HepG2 (cell line): ENCODE results near the gene C6orf136. TPM values are rescaled to one million over a fixed set of nuclear protein-coding genes. Genes with fewer than 3 reads are reported as not detected.

Source experiments
- ELK4 ChIP-seq: sonication (generic); formaldehyde crosslinking; IDR thresholded peaks from 2 replicates; pipeline ENCODE4 v1.9.0; 2021; ENCODE audit warnings: missing genetic modification reagents, borderline replicate concordance
- FUBP1 ChIP-seq: sonication (generic); formaldehyde crosslinking; IDR thresholded peaks from 2 replicates; pipeline ENCODE4 v1.5.1; 2020; ENCODE audit warnings: missing genetic modification reagents, mild to moderate bottlenecking, borderline replicate concordance
- GLMP ChIP-seq: sonication (generic); formaldehyde crosslinking; IDR thresholded peaks from 2 replicates; pipeline ENCODE4 v1.9.0; 2021; ENCODE audit warnings: missing genetic modification reagents, mild to moderate bottlenecking, borderline replicate concordance
- GZF1 ChIP-seq: sonication (generic); formaldehyde crosslinking; IDR thresholded peaks from 2 replicates; pipeline ENCODE4 v1.5.1; 2020; ENCODE audit warnings: mild to moderate bottlenecking, missing genetic modification reagents
- HIVEP1 ChIP-seq: sonication (generic); formaldehyde crosslinking; IDR thresholded peaks from 2 replicates; pipeline ENCODE4 v1.4.0; 2020; ENCODE audit warnings: mild to moderate bottlenecking, missing genetic modification reagents
- HNRNPH1 ChIP-seq: fragments of 200-400 bp; formaldehyde crosslinking; optimal IDR thresholded peaks from 2 replicates; pipeline ENCODE3; 2017; ENCODE audit warnings: mild to moderate bottlenecking, low read depth, low read length
- IRX3 ChIP-seq: sonication (generic); formaldehyde crosslinking; IDR thresholded peaks from 2 replicates; pipeline ENCODE4 v1.8.1; 2023; ENCODE audit warnings: mild to moderate bottlenecking, low read depth, missing genetic modification reagents, borderline replicate concordance
- MAFF ChIP-seq: IDR thresholded peaks from 2 replicates; pipeline ENCODE4 v1.6.1; 2011; ENCODE audit warnings: low read depth, low read length, improper control_type of control experiment
- NFYB ChIP-seq: sonication (generic); formaldehyde crosslinking; IDR thresholded peaks from 2 replicates; pipeline ENCODE4 v1.4.0; 2020; ENCODE audit warnings: missing genetic modification reagents
- PHF20 ChIP-seq: sonication (generic); formaldehyde crosslinking; IDR thresholded peaks from 2 replicates; pipeline ENCODE4 v1.5.0; 2020; ENCODE audit warnings: mild to moderate bottlenecking, missing genetic modification reagents
- RBM39 ChIP-seq: fragments of 200-400 bp; formaldehyde crosslinking; IDR thresholded peaks from one replicate; pipeline ENCODE4 v1.6.1; 2018; ENCODE audit warnings: antibody characterized with exemption, mild to moderate bottlenecking, low read depth, low read length; ENCODE audit not compliant: poor library complexity, severe bottlenecking
- REPIN1 ChIP-seq: sonication (generic); formaldehyde crosslinking; IDR thresholded peaks from 2 replicates; pipeline ENCODE4 v1.8.0; 2022; ENCODE audit warnings: missing genetic modification reagents, low read depth, mild to moderate bottlenecking, borderline replicate concordance
- RFX1 ChIP-seq: fragments of 450-650 bp; IDR thresholded peaks from 2 replicates; pipeline ENCODE4 v1.6.1; 2017
- SALL2 ChIP-seq: sonication (generic); formaldehyde crosslinking; IDR thresholded peaks from 2 replicates; pipeline ENCODE4 v1.8.1; 2023; ENCODE audit warnings: mild to moderate bottlenecking, missing genetic modification reagents, inconsistent platforms
- SIN3B ChIP-seq: fragments of 150-350 bp; IDR thresholded peaks from 2 replicates; pipeline ENCODE4 v1.6.1; 2014; ENCODE audit warnings: low read length
- SMARCC2 ChIP-seq: fragments of 450-650 bp; IDR thresholded peaks from 2 replicates; pipeline ENCODE4 v1.6.1; 2017; ENCODE audit warnings: antibody characterized with exemption, mild to moderate bottlenecking
- TCF7 ChIP-seq: sonication (generic); IDR thresholded peaks from 2 replicates; pipeline ENCODE4 v1.6.1; 2016; ENCODE audit warnings: antibody characterized with exemption, low read depth
- XRCC5 ChIP-seq: fragments of 200-400 bp; formaldehyde crosslinking; optimal IDR thresholded peaks from 2 replicates; pipeline ENCODE3; 2017; ENCODE audit warnings: mild to moderate bottlenecking, low read length
- ZNF33B ChIP-seq: sonication (generic); formaldehyde crosslinking; IDR thresholded peaks from 2 replicates; pipeline ENCODE4 v1.5.1; 2020; ENCODE audit warnings: mild to moderate bottlenecking, missing genetic modification reagents
- ZNF569 ChIP-seq: sonication (generic); formaldehyde crosslinking; IDR thresholded peaks from 2 replicates; pipeline ENCODE4 v1.5.0; 2020; ENCODE audit warnings: mild to moderate bottlenecking, missing genetic modification reagents, moderate library complexity, borderline replicate concordance
- ZNF670 ChIP-seq: sonication (generic); formaldehyde crosslinking; IDR thresholded peaks from 2 replicates; pipeline ENCODE4 v1.8.0; 2022; ENCODE audit warnings: mild to moderate bottlenecking, missing genetic modification reagents, borderline replicate concordance
- ZNF672 ChIP-seq: sonication (generic); formaldehyde crosslinking; IDR thresholded peaks from 2 replicates; pipeline ENCODE4 v1.8.1; 2022; ENCODE audit warnings: missing genetic modification reagents
- ZNF766 ChIP-seq: sonication (generic); formaldehyde crosslinking; IDR thresholded peaks from 2 replicates; pipeline ENCODE4 v1.5.0; 2020; ENCODE audit warnings: missing genetic modification reagents, borderline replicate concordance
- ZNF841 ChIP-seq: sonication (generic); formaldehyde crosslinking; IDR thresholded peaks from 2 replicates; pipeline ENCODE4 v1.8.1; 2023; ENCODE audit warnings: missing genetic modification reagents, borderline replicate concordance
- polyA plus RNA-seq, 8 experiments: library from polyadenylated mRNA; depleted of rRNA in 3 of 8; stranded (reverse) in 7 of 8; unstranded in 1 of 8; fragments of >200 nt; fragmentation: Illumina TruSeq in 4 of 8; extraction: Trizol in 4 of 8; gene quantifications; 2 replicates each; pipeline versions ENCODE4 v1.2.1 to v1.2.3, GENCODE V29; 2011 to 2016; ENCODE audit warnings: low read depth in 4 of 8, missing spikeins in 1 of 8, mixed read lengths in 1 of 8; ENCODE audit not compliant: insufficient read depth in 1 of 8
- total RNA-seq, 5 experiments: library from RNA; depleted of rRNA; stranded (reverse); fragments of >200 nt; fragmentation: Illumina TruSeq; extraction: Trizol; gene quantifications; 2 replicates each; pipeline ENCODE4 v1.2.3, GENCODE V29; 2016; ENCODE audit warnings: low read depth in 1 of 5
- TF ChIP-seq, protein P1 (sequence below): sonication (generic); formaldehyde crosslinking; IDR thresholded peaks from 2 replicates; pipeline ENCODE4 v1.5.1; 2020; ENCODE audit warnings: mild to moderate bottlenecking, missing genetic modification reagents, moderate library complexity

Gene C6orf136
- total and polyA plus RNA-seq, 2 of the 13 experiments (the other 11 are each of a cell fraction or from before 2014, with no cell fraction given), result 12.0 to 26.2 TPM

DNA sequence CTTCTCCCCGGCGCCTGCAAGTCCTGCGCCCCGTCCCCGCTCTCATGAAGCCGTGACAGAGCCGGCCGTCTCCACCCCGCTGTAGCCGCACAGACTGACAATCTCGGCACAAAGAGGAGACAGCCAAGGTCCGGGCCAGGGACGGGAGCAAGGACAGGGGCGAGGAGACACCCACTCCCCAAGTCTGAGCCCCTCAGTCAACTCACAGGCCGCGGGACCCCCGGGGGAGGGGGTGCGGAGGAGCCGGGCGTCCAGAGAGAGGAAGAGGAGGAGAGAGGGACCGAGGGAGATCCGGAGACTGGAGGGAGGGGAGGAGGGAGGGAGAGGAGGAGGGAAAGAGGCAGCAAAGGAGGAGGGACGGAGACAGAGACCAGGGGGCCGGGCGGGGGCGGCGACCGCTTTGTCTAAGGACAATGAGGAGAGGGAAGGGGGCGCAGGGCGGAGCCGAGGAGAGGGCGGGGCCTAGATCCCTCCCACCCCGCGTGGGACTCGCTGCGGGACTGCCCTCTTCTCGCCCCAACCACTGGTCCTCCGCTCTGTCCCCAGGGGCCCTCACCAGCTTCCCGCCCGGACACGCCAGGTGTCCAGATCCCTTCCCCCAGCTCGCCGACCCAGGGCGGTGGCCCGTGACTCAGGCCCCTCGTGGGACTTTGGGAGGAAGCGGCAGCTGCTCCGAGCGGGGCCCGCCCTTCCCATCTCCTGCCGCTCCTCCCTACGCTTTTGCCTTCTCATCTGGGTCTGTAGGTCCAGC lies 40.1 kb downstream of the C6orf136 start (continued):
- TF ChIP-seq GZF1 (CRISPR knock-in tag), result no peak
- no peak for TF ChIP-seq ZNF766 (CRISPR knock-in tag)
- no peak for TF ChIP-seq SMARCC2
- TF ChIP-seq PHF20 (CRISPR knock-in tag), result no peak
- TF ChIP-seq SIN3B, result no peak
- TF ChIP-seq SALL2 (CRISPR knock-in tag), result no peak
- TF ChIP-seq ZNF841, result no peak
- TF ChIP-seq ZNF670 (CRISPR knock-in tag), result no peak
- TF ChIP-seq GLMP, result no peak
- no peak for TF ChIP-seq IRX3 (CRISPR knock-in tag)
- TF ChIP-seq ZNF672 (CRISPR knock-in tag), result no peak
- peak; percentile 57 for TF ChIP-seq RBM39
- TF ChIP-seq NFYB, result no peak
- no peak for TF ChIP-seq ELK4 (CRISPR knock-in tag)
- TF ChIP-seq HNRNPH1, result no peak
- TF ChIP-seq ZNF33B (CRISPR knock-in tag), result peak; percentile 79; the same call in 1 of the 2 replicates
- no peak for TF ChIP-seq REPIN1
- TF ChIP-seq MAFF, result no peak
- no peak for TF ChIP-seq RFX1
- TF ChIP-seq, protein P1, sequence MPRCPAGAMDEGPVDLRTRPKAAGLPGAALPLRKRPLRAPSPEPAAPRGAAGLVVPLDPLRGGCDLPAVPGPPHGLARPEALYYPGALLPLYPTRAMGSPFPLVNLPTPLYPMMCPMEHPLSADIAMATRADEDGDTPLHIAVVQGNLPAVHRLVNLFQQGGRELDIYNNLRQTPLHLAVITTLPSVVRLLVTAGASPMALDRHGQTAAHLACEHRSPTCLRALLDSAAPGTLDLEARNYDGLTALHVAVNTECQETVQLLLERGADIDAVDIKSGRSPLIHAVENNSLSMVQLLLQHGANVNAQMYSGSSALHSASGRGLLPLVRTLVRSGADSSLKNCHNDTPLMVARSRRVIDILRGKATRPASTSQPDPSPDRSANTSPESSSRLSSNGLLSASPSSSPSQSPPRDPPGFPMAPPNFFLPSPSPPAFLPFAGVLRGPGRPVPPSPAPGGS (CRISPR knock-in tag), result peak; percentile 31; the same call in 1 of the 2 replicates
- TF ChIP-seq XRCC5, result no peak
- no peak for TF ChIP-seq FUBP1
- peak; percentile 41; the same call in 1 of the 2 replicates for TF ChIP-seq HIVEP1 (CRISPR knock-in tag)
- no peak for TF ChIP-seq ZNF569 (CRISPR knock-in tag)
- TF ChIP-seq TCF7, result no peak
